HG02981 (cell line): ENCODE results near the gene NSUN4.
"Not testable (repeated sequence)": the region's sequence is repeated elsewhere in the genome, so short reads cannot be mapped to it uniquely, and the experiment has no call there.

ENCODE experiments used
- ATAC-seq: cut with Tn5 transposase; IDR thresholded peaks from one replicate; pipeline ENCODE4 v1.9.1; 2021; ENCODE audit warnings: mild to moderate bottlenecking, moderate library complexity; ENCODE audit not compliant: unreplicated experiment

NSUN4 gene

GRCh38 chr1:46364612-46365011 lies 24.0 kb downstream of the NSUN4 start:
- ATAC-seq: no peak

DNA sequence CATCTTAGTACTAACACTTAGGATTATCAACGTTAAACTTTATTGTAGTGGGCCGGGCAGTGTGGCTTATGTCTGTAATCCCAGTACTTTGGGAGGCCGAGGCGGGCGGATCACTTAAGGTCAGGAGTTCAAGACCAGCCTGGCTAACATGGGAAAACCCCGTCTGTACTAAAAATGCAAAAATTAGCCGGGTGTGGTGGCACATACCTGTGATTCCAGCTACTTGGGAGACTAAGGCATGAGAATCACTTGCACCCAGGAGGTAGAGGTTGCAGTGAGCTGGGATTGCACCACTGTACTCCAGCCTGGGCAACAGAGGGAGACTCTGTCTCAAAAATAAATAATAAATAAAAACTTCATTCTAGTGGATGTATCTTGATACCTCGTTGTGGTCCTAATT lies 25.2 kb downstream of the NSUN4 start:
- not testable (repeated sequence) for ATAC-seq

GRCh38 chr1:46367072-46367471 lies 26.5 kb downstream of the NSUN4 start:
- no peak for ATAC-seq

- not testable (repeated sequence) for ATAC-seq
These were observed 27.1 kb downstream of the NSUN4 start for GRCh38 chr1:46367701-46368100.

DNA sequence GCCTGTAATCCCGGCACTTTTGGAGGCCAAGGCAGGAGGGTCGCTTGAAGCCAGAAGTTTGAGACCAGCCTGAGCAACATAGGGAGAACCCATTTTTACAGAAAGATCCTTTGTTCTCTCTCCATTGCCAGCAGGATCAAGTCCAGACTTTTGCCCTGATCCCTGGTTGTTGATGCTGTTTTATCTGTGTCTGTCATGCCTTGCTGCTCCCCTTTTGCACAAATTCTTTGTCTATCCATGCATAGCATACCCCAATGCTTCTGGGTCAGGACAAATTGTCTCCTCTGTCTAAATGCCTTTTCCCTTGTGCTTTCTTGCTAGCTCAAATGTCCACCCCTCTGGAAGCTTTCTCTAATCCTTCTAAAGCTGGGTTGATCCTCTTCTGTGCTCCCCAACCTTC lies 28.2 kb downstream of the NSUN4 start:
- no peak for ATAC-seq

DNA sequence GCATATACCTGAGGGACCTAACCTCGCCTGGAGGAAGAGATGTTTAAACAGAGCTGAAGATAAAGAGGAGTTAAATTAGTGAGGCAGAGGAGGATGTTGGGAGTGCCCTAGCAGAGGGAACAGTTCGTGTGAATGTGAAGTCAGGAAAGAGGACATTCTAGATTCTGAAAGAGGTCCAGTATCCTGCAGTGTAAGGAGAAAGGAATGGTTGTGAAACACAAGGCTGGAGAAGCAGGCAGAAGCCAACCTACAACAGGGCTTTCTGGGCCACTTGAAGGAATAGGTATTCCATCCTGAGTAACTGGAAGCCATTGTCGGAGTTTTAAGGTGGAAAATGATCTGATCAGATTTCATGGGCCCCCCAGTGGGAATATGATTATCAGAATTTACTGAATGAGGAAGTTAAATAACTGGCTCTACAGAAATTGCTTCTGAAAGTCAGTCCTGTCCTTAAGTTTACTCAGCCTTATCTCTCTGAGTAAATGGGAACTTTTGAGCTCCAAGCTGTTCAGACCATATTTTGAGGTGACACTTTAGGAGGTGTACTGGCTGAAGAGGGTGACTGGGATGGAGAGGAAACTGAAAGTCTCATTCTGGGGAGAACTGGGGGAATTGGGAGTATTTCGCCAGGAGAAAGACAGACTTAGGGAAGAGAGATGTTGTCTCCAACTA lies 29.1 kb downstream of the NSUN4 start:
- peak; percentile 11 for ATAC-seq

DNA sequence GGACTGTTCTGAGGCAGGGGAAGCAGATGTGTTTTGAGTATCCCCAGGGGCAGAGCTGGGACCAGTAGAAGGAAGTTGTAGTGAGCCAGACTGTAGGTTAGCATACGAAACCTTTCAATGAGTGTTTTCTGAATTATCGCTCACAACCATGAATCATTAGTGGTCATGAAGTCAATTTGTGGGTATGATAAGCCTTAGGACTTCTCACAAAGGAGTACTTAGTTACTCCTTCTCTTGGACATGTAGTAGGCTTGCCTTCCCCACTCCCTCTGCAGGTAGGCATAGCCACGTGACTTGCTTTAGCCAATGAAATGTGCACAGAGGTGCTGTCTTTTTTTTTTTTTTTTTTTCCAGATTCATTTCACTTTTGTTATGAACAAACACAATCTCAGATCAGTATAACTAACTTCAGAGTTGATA lies 29.6 kb downstream of the NSUN4 start:
- peak; percentile 58 for ATAC-seq

DNA sequence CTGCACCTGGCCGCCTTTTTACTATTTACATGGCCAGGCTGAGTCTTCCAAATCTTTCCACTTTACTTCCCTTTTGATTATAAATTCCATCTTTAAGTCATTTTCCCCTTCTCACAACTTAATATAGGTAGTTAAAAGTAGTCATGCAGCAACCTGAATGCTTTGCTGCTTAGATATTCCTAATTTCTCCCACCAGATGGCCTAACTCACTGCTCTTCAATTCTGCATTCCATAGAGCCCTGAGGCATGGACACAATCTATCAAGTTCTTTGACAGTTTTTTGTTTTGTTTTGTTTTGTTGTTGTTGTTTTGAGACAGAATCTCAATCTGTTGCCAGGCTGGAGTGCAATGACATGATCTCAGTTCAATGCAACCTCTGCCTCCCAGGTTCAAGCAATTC lies 31.8 kb downstream of the NSUN4 start:
- no peak for ATAC-seq

GRCh38 chr1:46379996-46380395 lies 39.4 kb downstream of the NSUN4 start:
- ATAC-seq: no peak

DNA sequence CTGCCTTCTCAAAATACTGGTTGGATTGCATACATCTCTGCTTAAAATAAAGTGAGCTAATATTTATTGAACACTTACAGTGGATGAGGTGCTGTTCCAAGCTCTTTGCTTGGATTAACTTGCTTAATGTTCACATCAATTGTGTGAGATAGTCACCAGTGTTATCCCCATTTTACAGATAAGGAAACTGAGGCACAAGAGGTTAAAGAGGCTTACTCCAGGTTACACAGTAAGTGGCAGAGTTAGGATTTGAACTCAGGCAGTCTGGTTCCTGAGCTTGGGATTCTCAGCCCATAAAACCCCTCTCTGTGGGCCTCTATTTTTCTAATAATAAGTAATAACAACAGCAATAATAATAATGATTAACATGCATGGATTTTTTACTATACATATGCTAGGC lies 39.9 kb downstream of the NSUN4 start:
- no peak for ATAC-seq

- ATAC-seq: no peak
These were observed 52.9 kb downstream of the NSUN4 start for GRCh38 chr1:46393510-46393909.

GRCh38 chr1:46394108-46394871 lies 53.7 kb downstream of the NSUN4 start, which contains the start of gene FAAH:
TSS of gene FAAH (plus strand) at chr1:46394317. CDS start at chr1:46394349, 32 bp downstream.
- no peak for ATAC-seq

- ATAC-seq: no peak
These were observed 54.4 kb downstream of the NSUN4 start for GRCh38 chr1:46394872-46395465.

DNA sequence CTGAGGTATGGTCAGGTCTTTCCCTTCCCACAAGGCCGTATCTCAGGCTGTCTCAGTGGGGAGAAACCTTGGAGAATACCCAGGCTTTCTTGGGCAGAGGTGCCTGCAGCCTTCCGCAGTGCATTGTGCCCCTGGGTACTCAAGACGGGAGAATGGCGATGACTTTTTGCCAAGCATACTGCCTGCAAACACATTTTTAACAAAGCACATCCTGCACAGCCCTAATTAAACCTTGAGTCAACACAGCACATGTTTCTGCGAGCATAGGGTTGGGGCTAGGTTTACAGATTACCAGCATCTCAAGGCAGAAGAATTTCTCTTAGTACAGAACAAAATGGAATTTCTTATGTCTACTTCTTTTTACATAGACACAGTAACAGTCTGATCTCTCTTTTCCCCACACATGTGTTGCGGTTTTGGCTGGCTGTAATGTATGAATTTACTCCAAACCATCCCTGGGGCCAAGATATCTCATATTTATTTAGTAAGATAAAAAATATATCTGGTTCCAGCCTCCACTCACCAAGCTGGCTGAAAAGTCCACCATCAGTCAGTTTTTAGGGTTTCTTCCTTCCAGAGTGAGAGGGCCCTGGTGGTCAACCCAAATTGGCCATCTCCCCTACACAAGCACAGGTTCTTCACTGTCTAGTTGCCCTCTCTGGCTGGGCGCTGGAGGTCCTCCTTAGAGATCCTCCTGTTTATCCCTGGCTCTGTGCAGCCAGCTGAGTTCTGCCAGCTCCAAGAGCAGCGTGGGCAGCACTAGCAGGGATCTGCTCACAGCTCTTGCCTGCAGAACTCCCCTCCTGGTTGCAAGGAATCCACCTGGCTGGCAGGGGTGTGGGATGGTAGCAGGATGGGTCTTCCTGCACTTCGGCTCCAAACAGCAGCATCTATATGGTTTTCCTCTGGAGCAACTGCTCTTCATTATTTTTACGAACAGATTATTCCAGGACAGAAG lies 56.1 kb downstream of the NSUN4 start:
- no peak for ATAC-seq

GRCh38 chr1:46399307-46399706 lies 58.7 kb downstream of the NSUN4 start:
- no peak for ATAC-seq

- no peak for ATAC-seq
These were observed 59.8 kb downstream of the NSUN4 start for GRCh38 chr1:46400421-46400820.

DNA sequence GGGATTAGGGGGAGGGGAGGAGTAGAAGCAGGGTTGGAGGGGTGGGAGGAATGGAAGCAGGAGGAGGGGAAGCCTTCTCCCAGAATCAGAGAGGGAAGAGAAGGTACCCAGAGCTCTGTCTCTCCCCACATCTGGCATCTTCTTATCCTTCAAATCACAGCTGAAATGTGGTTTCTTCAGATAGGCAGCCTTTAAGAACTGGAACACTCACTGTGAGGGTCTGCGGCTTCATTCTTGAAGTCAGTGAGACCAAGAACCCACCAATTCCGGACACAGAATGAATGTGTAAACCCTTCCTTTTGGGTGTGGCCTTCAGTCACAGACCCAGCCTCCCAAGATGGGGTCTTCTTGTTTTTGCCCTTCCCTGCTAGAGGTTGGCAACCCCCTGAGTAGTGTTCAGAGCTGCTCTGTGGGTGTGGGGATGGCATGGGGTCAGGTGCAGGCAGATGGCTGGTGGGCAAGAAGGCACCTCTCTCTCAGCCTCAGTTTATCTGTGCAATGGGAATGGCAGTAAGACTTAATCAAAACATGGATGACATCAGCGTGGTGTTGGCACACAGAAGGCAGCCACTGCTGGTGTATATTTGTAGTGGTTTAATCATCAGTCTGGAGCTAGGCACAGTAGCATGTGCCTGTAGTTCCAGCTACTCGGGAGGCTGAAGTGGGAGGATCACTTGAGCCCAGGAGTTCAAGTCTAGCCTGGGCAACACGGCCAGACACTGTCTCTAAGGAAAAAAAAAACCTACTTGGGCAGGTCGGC lies 60.7 kb downstream of the NSUN4 start:
- ATAC-seq: no peak

- no peak for ATAC-seq
These were observed 61.5 kb downstream of the NSUN4 start for GRCh38 chr1:46401964-46402626.

DNA sequence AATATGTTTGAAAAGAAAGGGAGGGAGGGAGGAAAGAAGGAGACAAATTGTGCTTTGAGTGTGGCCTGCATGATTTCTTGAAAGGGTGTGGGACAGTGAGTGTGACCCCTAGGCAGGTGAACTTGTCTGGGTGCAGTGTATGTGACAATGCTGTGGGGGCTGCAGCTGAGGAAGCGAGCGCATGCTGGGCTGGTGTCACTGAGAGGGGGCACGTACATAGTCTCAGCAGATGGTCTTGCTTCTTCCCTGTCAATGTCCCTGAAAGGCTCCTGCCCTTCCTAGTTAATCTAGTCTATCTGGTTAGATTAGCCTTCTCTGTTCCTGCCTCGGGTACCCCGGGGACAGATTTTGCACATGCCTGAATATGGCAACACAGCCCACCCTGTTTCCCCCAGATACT lies 63.3 kb downstream of the NSUN4 start:
- ATAC-seq: no peak
